A673 (cell line): ENCODE data around the gene GAN. TPM values are rescaled to one million over a fixed set of nuclear protein-coding genes. Genes with fewer than 3 reads are reported as not detected.

Experiments
- BruUV-seq: library from RNA; stranded (reverse); fragments of 400-500 nt; replicated peaks from 2 replicates; lab custom pipeline; 2021; lab: Mats Ljungman, UMichigan
- CTCF ChIA-PET: fragments of 300-600 bp; sonication (Branson Sonifier 250); formaldehyde crosslinking; loops from one replicate; lab custom pipeline; 2022; ENCODE audit warnings: antibody characterized with exemption; lab: Charles Lee
- POLR2A ChIA-PET: fragments of 300-600 bp; sonication (Branson Sonifier 250); formaldehyde crosslinking; loops from one replicate; lab custom pipeline; 2022; ENCODE audit warnings: antibody characterized with exemption; ENCODE audit not compliant: low non-redundant PET; lab: Charles Lee
- DNase-seq: peaks from one replicate; pipeline ENCODE4 v3.0.0-alpha.2; 2015; ENCODE audit warnings: low spot score
- H3K27ac ChIP-seq: fragments of 200-600 bp; sonication (generic); 2 replicates; pipeline ENCODE4 v1.5.1; 2016; ENCODE audit warnings: mixed run types, low read depth, mild to moderate bottlenecking, mixed read lengths, antibody characterized with exemption, low read length; ENCODE audit not compliant: poor library complexity, severe bottlenecking
- H3K27me3 ChIP-seq: fragments of 200-600 bp; sonication (generic); replicated peaks from 2 replicates; pipeline ENCODE4 v1.6.1; 2017; ENCODE audit warnings: mixed run types, low read depth, mild to moderate bottlenecking, mixed read lengths, antibody characterized with exemption, low read length; ENCODE audit not compliant: insufficient read depth, poor library complexity
- H3K36me3 ChIP-seq: fragments of 200-600 bp; sonication (generic); 2 replicates; pipeline ENCODE4 v1.6.1; 2016; ENCODE audit warnings: mixed run types, mild to moderate bottlenecking, mixed read lengths, antibody characterized with exemption, low read length; ENCODE audit not compliant: insufficient read depth, poor library complexity, severe bottlenecking
- H3K4me1 ChIP-seq: fragments of 200-600 bp; sonication (generic); 2 replicates; pipeline ENCODE4 v1.6.1; 2017; ENCODE audit warnings: mixed run types, mild to moderate bottlenecking, mixed read lengths, antibody characterized with exemption, low read length; ENCODE audit not compliant: insufficient read depth, poor library complexity, severe bottlenecking
- H3K4me3 ChIP-seq: fragments of 200-600 bp; sonication (generic); 2 replicates; pipeline ENCODE4 v1.5.1; 2016; ENCODE audit warnings: low read depth, mixed run types, mild to moderate bottlenecking, mixed read lengths, low read length; ENCODE audit not compliant: poor library complexity, severe bottlenecking
- H3K9me3 ChIP-seq: fragments of 200-600 bp; sonication (generic); 2 replicates; pipeline ENCODE4 v1.6.1; 2016; ENCODE audit warnings: mixed run types, low read depth, mild to moderate bottlenecking, mixed read lengths, antibody characterized with exemption, low read length; ENCODE audit not compliant: poor library complexity, severe bottlenecking
- EZH2 ChIP-seq: fragments of 200-600 bp; sonication (generic); IDR thresholded peaks from 2 replicates; pipeline ENCODE4 v1.6.1; 2017; ENCODE audit warnings: borderline replicate concordance, low read depth, mild to moderate bottlenecking, mixed read lengths, antibody characterized with exemption, low read length; ENCODE audit not compliant: poor library complexity, severe bottlenecking
- intact Hi-C: fragments of 100-400 bp; cut with micrococcal nuclease; formaldehyde crosslinking; loops from one replicate; pipeline ENCODE4 v1.10.0; 2022; ENCODE audit not compliant: unreplicated experiment
- total RNA-seq: library from RNA; stranded (reverse); gene quantifications from 2 replicates; pipeline ENCODE4 v1.2.3, GENCODE V29; 2021
- TF ChIP-seq, protein P1 (sequence below): fragments of 300-800, 200-600 bp; sonication (generic); conservative IDR thresholded peaks from 2 replicates; pipeline ENCODE4 v1.5.1; 2017; ENCODE audit warnings: low read depth, mild to moderate bottlenecking, antibody characterized with exemption, low read length, moderate library complexity, mixed read lengths

GAN gene
- total RNA-seq, 1 experiment from 2014 or later, result 18.0 TPM

DNA sequence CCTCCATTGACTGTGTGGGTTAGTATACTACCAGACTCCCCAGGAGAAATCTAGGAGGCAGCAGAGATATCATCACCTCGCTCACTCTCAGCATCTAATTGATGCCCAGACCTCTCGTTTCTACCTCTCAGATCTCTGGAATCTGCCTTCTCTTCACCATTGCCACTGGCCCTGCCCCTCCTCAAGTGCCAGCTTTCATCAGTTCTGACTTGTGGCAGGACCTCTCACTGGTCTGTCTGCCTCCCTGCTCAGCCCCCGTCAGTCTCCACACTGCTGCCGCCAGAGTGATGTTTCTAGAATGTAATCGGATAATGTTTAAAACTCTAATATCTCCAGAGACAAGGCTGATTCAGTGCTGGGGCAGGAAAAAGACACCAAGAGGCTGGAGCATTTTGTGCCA lies 15.2 kb downstream of the GAN start:
- intact Hi-C loops, result no loop called here
- POLR2A ChIA-PET, result interaction anchor here (0.5 kb wide), 1 partner anchor 1676 kb away, joined by 3 read pairs; no protein-coding TSS in a partner anchor
- TF ChIP-seq EZH2, result no peak
- TF ChIP-seq, protein P1, sequence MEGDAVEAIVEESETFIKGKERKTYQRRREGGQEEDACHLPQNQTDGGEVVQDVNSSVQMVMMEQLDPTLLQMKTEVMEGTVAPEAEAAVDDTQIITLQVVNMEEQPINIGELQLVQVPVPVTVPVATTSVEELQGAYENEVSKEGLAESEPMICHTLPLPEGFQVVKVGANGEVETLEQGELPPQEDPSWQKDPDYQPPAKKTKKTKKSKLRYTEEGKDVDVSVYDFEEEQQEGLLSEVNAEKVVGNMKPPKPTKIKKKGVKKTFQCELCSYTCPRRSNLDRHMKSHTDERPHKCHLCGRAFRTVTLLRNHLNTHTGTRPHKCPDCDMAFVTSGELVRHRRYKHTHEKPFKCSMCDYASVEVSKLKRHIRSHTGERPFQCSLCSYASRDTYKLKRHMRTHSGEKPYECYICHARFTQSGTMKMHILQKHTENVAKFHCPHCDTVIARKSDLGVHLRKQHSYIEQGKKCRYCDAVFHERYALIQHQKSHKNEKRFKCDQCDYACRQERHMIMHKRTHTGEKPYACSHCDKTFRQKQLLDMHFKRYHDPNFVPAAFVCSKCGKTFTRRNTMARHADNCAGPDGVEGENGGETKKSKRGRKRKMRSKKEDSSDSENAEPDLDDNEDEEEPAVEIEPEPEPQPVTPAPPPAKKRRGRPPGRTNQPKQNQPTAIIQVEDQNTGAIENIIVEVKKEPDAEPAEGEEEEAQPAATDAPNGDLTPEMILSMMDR, result no peak
- Histone ChIP-seq H3K36me3 (no peaks in the 10 kb centered on the region), H3K4me1 (no peaks in the 10 kb centered on the region), H3K27ac (no peak overlapping the region), H3K4me3 (no peak overlapping the region), H3K27me3 (no peaks in the 10 kb centered on the region), H3K9me3 (no peaks in the 10 kb centered on the region)
- CTCF ChIA-PET, result no interaction called here
- BruUV-seq, result no TSS peak
- DNase-seq, result no peak

DNA sequence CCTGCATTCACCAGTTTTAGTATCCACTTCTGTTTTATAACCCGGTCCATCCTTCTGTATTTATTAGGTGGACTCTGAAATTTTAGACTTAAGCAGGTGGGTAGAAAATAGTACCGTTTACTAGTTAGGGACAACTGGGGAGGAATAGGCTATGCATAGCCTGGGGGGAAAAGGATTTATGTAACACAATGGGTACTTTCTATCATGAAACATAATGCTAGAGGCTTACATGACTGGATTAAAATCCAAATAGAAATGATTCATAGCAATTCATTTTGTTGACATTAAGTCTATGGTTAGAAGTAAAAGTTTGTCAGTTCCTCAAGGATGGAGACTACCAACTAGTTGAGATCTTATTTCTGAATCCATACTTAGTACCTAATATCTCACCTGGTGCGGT lies 18.6 kb downstream of the GAN start:
- no peak for TF ChIP-seq EZH2
- TF ChIP-seq, protein P1, result no peak
- DNase-seq, result no peak

DNA sequence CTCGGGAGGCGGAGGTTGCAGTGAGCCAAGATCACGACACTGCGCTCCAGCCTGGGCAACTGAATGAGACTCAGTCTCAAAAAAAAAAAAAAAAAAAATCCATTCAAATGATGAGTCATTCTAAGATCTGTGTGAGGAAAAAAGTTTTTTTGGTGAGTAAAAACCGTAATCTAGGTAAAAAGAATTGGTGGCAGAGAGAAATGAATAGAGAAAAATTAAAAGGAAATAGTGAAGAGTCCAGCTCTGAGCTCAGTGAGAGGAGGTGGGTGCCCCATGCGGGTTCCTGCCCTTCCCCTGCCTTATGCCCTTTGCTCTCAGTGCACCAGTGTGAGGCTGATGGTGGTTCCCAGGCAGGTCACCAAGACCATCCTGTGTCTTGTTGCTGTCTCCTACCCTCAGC lies 20.9 kb downstream of the GAN start:
- ChIA-PET POLR2A (no interaction called here), CTCF (no interaction called here)

More for the DNA sequence above, 18.6 kb downstream of the GAN start:
- ChIA-PET CTCF (no interaction called here), POLR2A (no interaction called here)
- no TSS peak for BruUV-seq
- no peaks in the 10 kb centered on the region for H3K27me3 ChIP-seq
- intact Hi-C loops, result no loop called here
- H3K4me1 ChIP-seq, result no peaks in the 10 kb centered on the region
- H3K27ac ChIP-seq, result no peak overlapping the region
- no peak overlapping the region for H3K4me3 ChIP-seq
- no peaks in the 10 kb centered on the region for H3K9me3 ChIP-seq
- H3K36me3 ChIP-seq, result no peaks in the 10 kb centered on the region

More for the DNA sequence above, 20.9 kb downstream of the GAN start:
- DNase-seq, result no peak
- no peak overlapping the region for H3K4me3 ChIP-seq
- H3K4me1 ChIP-seq, result no peaks in the 10 kb centered on the region
- H3K36me3 ChIP-seq, result no peaks in the 10 kb centered on the region
- H3K27me3 ChIP-seq, result no peaks in the 10 kb centered on the region
- no peaks in the 10 kb centered on the region for H3K9me3 ChIP-seq
- intact Hi-C loops, result no loop called here
- H3K27ac ChIP-seq, result no peak overlapping the region
- no TSS peak for BruUV-seq
- no peak for TF ChIP-seq EZH2
- TF ChIP-seq, protein P1, result no peak
